Measurements from ENCODE around the gene GJC2.

DNA sequence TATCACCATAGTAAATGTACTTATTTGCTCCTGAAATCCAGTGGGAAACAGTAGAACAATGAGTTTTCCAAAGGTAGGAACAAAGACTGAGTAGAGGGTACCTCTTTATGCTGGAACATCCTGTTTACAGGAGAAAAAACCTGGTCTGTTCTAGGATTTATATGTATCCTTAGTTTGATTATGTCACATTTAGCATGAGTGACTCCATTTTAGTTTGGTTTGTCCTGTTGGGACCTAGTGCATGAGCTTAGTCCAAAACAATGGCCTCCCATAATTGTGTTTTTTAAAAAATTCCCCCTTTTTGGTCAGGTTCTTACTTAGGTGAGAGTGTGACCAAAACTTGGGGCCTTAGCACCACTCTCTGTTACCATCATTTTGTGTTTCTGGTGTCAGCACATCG is 37.1 kb upstream of the GJC2 start:
- TF ChIP-seq, protein P1, sequence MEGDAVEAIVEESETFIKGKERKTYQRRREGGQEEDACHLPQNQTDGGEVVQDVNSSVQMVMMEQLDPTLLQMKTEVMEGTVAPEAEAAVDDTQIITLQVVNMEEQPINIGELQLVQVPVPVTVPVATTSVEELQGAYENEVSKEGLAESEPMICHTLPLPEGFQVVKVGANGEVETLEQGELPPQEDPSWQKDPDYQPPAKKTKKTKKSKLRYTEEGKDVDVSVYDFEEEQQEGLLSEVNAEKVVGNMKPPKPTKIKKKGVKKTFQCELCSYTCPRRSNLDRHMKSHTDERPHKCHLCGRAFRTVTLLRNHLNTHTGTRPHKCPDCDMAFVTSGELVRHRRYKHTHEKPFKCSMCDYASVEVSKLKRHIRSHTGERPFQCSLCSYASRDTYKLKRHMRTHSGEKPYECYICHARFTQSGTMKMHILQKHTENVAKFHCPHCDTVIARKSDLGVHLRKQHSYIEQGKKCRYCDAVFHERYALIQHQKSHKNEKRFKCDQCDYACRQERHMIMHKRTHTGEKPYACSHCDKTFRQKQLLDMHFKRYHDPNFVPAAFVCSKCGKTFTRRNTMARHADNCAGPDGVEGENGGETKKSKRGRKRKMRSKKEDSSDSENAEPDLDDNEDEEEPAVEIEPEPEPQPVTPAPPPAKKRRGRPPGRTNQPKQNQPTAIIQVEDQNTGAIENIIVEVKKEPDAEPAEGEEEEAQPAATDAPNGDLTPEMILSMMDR (IDR thresholded peaks at IDR 0.05): no peak
- TF ChIP-seq POLR2A (IDR thresholded peaks at IDR 0.05) (no peak), POLR2AphosphoS5 (IDR thresholded peaks at IDR 0.05) (no peak)

Data from upper lobe of left lung (tissue), 4 donors.